Measurements from ENCODE around the gene UBR4. TPM values are rescaled to one million over a fixed set of nuclear protein-coding genes. Genes with fewer than 3 reads are reported as not detected.

Gene UBR4
- total and polyA plus RNA-seq, 10 of the 15 experiments (the other 5 are each of a cell fraction or from before 2014, with no cell fraction given), result 34.2 to 124 (median 56.2) TPM

- FAIRE-seq (no peak), DNase-seq (ENCODE audit: low read depth, low spot score) (no peak), ATAC-seq (no peak)
- Histone ChIP-seq H3K27me3 (replicated peaks in 1 of 2; ENCODE audit: control insufficient read depth in 2 of 2, insufficient read depth in 2 of 2, low read length in 1 of 2) (peaks cover 0 to 2% of the 10 kb centered on the region in 2 experiments; a peak in 3 of 4 replicates), H3K27ac (ENCODE audit: control insufficient read depth, insufficient read depth) (no peak overlapping the region), H3K4me1 (ENCODE audit: control insufficient read depth, insufficient read depth, low read length) (no peaks in the 10 kb centered on the region), H4K20me1 (ENCODE audit: control insufficient read depth, insufficient read depth) (no peaks in the 10 kb centered on the region), H3K4me2 (ENCODE audit: control insufficient read depth, insufficient read depth) (no peak overlapping the region), H3K36me3 (ENCODE audit: control insufficient read depth in 2 of 2, insufficient read depth in 2 of 2, low read length in 1 of 2) (no peaks in the 10 kb centered on the region), H3K9me3 (replicated peaks; ENCODE audit: control insufficient read depth, insufficient read depth, low read length) (no peaks in the 10 kb centered on the region), H3K79me2 (ENCODE audit: control insufficient read depth, insufficient read depth, low read length) (no peaks in the 10 kb centered on the region), H3K9ac (ENCODE audit: control insufficient read depth, insufficient read depth, low read length) (no peak overlapping the region), H3K4me3 (no peak overlapping the region), H2AFZ (ENCODE audit: control insufficient read depth, low read depth, low read length) (no peak overlapping the region)
- ChIA-PET POLR2A (no interaction called here), SMC1A (ENCODE audit: uncharacterized antibody, unreplicated experiment) (no interaction called here), CTCF (interaction anchor here (0.9 to 1.5 kb wide), 2 partner anchors 141 to 150 kb away, joined by 3 read pairs; no protein-coding TSS in a partner anchor), RAD21 (ENCODE audit: unreplicated experiment) (no interaction called here)
- no peak for TF ChIP-seq NFYB (IDR thresholded peaks at IDR 0.05; ENCODE audit: insufficient read depth, low read depth, low read length)
- no peak for TF ChIP-seq NFYA (IDR thresholded peaks at IDR 0.05; ENCODE audit: borderline replicate concordance, low read depth, low read length)
- no peak for TF ChIP-seq MLLT1 (IDR thresholded peaks at IDR 0.05)
- no peak for TF ChIP-seq RELB (IDR thresholded peaks at IDR 0.05; ENCODE audit: low read depth)
- in situ Hi-C loops (cut with MboI) (no loop called here), intact Hi-C loops (cut with micrococcal nuclease; ENCODE audit: unreplicated experiment) (no loop called here)
- WGBS (ENCODE audit: insufficient coverage, insufficient replicate concordance, low lambda C conversion rate, missing lambda C conversion rate), result 23% methylated on average over 8 of the region's 8 CpGs
- no TSS peak for BruUV-seq (replicated peaks)
These were observed 156.6 kb downstream of the UBR4 start for GRCh38 chr1:19053486-19053885.

Measured in GM12878 (cell line).